ENCODE measurements around the gene NPHP4.

The NPHP4 gene

DNA sequence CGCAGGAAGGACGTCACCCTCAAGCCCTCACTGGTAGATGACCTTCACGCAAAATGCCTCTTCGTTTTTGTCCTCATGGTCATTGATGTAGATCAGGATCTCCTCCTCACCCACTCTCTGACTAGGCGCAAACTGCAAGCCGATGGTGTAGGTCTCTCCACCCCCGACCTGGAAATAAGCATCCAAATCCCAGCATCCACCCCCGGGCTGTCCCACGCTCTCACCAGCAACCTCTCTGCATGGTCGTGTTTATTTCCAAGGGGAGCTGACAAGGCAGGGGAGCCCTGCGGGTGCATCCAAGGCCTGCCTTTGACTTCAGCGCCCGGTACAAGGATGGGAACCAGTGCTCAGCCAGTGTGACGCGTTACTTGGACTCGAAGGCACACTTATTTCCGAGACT lies 129.0 kb downstream of the NPHP4 start:
- DNase-seq (ENCODE audit: insufficient read length, low spot score) (no peak), FAIRE-seq (no peak)
- TF ChIP-seq, protein P1, sequence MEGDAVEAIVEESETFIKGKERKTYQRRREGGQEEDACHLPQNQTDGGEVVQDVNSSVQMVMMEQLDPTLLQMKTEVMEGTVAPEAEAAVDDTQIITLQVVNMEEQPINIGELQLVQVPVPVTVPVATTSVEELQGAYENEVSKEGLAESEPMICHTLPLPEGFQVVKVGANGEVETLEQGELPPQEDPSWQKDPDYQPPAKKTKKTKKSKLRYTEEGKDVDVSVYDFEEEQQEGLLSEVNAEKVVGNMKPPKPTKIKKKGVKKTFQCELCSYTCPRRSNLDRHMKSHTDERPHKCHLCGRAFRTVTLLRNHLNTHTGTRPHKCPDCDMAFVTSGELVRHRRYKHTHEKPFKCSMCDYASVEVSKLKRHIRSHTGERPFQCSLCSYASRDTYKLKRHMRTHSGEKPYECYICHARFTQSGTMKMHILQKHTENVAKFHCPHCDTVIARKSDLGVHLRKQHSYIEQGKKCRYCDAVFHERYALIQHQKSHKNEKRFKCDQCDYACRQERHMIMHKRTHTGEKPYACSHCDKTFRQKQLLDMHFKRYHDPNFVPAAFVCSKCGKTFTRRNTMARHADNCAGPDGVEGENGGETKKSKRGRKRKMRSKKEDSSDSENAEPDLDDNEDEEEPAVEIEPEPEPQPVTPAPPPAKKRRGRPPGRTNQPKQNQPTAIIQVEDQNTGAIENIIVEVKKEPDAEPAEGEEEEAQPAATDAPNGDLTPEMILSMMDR (IDR thresholded peaks at IDR 0.05; ENCODE audit: insufficient read depth, missing control alignments), result no peak

DNA sequence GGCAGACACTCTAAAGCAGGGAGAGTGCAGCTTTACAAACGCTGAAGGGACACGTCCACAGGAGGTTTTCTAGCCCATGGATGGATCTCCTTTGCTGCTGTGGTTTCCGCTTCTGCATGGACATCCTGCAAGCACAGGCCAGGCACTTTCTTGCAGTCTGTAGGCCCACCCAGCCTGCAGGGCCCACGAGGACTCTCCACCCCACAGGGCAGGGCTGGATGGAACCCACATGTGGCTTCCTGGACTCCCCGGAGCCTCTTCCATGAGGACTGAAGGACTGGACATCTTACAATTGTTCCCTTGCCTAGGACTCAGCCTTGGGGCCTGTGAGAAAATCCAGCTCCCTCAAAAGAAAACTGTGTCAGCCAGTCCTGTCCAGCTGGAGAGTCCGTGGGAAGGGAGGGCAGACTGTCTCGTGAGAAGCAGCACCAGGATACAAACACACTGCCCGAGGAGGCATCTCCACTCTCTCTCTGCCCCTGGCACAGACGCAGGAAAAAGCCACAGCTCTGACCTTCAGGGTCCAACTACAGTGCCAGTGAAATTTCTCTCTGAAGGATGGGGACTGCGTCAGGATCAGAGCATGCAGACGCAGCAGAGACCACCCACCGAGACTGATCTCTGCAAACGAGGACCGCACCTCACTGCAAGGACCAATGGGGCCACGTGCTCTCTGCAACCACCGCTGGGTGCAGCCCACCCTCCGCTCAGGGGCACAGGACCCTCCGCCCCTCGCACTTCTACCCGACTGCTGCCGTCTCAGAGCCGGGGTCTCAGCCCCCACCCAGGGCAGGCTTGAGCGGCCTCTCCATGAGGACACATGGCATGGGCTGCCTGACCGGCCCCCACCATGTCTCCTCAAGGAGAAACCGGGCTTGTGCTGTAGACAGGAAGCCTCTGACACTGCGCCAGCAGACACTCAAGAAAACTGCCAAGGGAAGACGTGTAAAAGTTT lies 130.1 kb downstream of the NPHP4 start:
- no peak for DNase-seq (ENCODE audit: insufficient read length, low spot score)
- TF ChIP-seq, protein P1 (IDR thresholded peaks at IDR 0.05; ENCODE audit: insufficient read depth, missing control alignments), result no peak

DNA sequence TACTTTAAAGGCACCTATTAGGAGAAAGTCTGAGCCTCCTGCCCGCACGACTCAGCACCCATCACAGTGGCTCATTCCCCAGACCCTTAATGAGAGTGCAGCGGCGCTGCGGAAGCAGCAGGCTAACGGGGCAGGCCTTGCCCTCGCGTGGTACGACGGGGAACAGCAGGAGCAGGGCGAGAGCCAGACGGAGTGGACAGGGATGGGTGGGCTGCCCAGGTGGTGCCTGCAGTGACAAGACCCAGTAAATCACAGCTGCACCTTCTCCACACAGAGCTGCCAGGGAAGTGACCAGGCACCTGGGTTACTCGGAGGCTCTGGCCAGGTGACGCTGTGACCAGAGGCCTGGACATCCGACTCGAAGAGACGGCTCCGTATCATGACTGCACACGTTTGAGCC lies 131.9 kb downstream of the NPHP4 start:
- TF ChIP-seq, protein P1 (IDR thresholded peaks at IDR 0.05; ENCODE audit: insufficient read depth, missing control alignments), result no peak
- DNase-seq (ENCODE audit: insufficient read length, low spot score) (no peak), FAIRE-seq (no peak)

More for the DNA sequence above, 130.1 kb downstream of the NPHP4 start:
- FAIRE-seq, result no peak

DNA sequence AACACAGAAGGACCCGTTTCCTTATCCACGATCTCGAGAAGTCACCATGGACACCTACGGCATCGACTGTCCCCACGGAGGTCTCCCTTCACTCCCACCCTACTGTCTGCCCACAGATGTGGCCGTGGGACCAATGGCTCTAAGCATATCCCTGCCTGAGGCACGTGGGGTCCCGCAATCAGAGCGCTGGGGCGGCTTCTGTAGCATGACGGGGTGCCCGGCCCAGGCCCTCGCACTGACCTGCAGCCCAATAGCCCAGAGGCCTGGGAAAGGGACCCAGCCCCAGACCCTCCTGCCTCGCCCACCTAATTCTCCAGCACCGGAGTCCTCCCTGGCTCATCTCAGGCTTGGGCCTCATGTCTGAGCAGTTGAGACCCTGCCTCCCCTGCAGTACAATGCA lies 132.5 kb downstream of the NPHP4 start:
- TF ChIP-seq, protein P1 (IDR thresholded peaks at IDR 0.05; ENCODE audit: insufficient read depth, missing control alignments), result no peak
- DNase-seq (ENCODE audit: insufficient read length, low spot score) (no peak), FAIRE-seq (no peak)

DNA sequence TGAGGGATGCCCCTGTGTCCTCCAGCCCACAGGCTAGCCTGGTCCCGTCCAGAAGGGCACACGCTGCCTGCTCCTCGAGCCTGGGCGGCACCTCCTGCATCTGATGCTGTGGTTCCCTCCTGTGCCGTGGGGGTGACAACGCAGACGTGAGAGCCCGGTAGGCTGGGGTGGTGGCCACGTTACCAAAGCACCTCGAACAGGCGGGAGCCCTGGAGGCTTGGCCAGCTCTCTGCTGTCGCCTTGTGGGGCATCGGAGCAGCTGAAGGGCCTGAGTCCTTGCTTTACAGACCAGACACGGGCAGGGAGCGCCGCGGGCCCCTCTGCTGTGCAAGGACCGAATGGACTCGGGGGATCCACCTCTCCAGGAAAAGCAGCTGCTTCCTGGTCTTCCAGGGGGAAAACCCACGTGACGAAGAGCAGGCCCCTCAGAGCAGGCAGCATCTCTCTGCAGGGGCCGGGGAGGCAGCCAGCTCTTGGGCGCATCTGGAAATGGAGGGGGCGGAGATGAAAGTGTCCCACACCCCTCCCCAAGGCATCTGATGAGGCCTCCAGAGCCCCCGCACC lies 133.3 kb downstream of the NPHP4 start:
- DNase-seq (ENCODE audit: insufficient read length, low spot score) (no peak), FAIRE-seq (no peak)

DNA sequence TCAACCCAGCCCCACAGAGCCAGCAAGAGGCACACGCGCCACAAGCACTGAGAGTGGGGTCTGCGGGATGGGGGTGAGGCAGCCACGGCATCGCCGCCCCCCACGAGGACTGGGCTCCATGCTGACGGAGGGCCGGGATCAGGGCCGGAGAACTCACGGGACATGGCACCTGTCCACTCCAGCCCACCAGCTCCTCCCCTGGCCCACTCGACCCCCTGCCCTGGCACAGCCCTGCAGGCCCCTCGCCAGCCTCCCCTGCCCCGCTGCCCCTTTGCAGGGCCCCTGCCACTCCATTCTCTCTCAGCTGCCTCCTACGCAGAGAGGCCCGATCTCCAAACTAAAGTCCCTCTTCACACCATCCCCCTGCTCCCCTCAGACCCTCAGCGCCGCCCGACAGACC lies 134.0 kb downstream of the NPHP4 start:
- TF ChIP-seq, protein P1 (IDR thresholded peaks at IDR 0.05; ENCODE audit: insufficient read depth, missing control alignments), result no peak
- no peak for DNase-seq (ENCODE audit: insufficient read length, low spot score)
- no peak for FAIRE-seq

More for the DNA sequence above, 133.3 kb downstream of the NPHP4 start:
- TF ChIP-seq, protein P1 (IDR thresholded peaks at IDR 0.05; ENCODE audit: insufficient read depth, missing control alignments), result no peak

Measured in D721Med (cell line).